H1 (cell line): Measurements from ENCODE around the gene SLC1A4. TPM values are rescaled to one million over a fixed set of nuclear protein-coding genes. Genes with fewer than 3 reads are reported as not detected.

Experiments
- BACH1 ChIP-seq: IDR thresholded peaks from 2 replicates; pipeline ENCODE4 v1.6.1; 2012; ENCODE audit warnings: low read length, improper control_type of control experiment
- CEBPB ChIP-seq: IDR thresholded peaks from 2 replicates; pipeline ENCODE4 v1.6.1; 2012; ENCODE audit warnings: low read depth, low read length
- CREB1 ChIP-seq: IDR thresholded peaks from 2 replicates; pipeline ENCODE4 v1.6.1; 2012; ENCODE audit warnings: inconsistent platforms
- GTF2F1 ChIP-seq: IDR thresholded peaks from 2 replicates; pipeline ENCODE4 v1.6.1; 2012; ENCODE audit warnings: low read depth, low read length, improper control_type of control experiment, borderline replicate concordance
- KDM1A ChIP-seq: fragments of 200-600, 300-600 bp; sonication (generic); IDR thresholded peaks from 2 replicates; pipeline ENCODE4 v1.7.1; 2016; ENCODE audit warnings: mild to moderate bottlenecking, low read length, borderline replicate concordance
- KDM4A ChIP-seq: IDR thresholded peaks from one replicate; pipeline ENCODE4 v1.7.1; 2012; ENCODE audit warnings: low read depth, mild to moderate bottlenecking, moderate library complexity, low read length, inconsistent platforms; ENCODE audit not compliant: severe bottlenecking
- KDM5A ChIP-seq: fragments of 200-600 bp; IDR thresholded peaks from 2 replicates; pipeline ENCODE4 v1.7.1; 2012; ENCODE audit warnings: mild to moderate bottlenecking, low read length, inconsistent platforms, mixed read lengths
- POLR2A ChIP-seq, 2 experiments: IDR thresholded peaks; 1 replicate in 1 of 2; 2 replicates in 1 of 2; pipeline ENCODE4 v1.6.1; 2011; ENCODE audit warnings: low read depth in 2 of 2, low read length in 2 of 2, mild to moderate bottlenecking in 2 of 2; ENCODE audit errors: control extremely low read depth in 1 of 2
- SAP30 ChIP-seq: fragments of 300-600 bp; sonication (generic); IDR thresholded peaks from 2 replicates; pipeline ENCODE4 v1.7.1; 2012; ENCODE audit warnings: low read length, moderate library complexity, mild to moderate bottlenecking, inconsistent platforms; ENCODE audit not compliant: insufficient read depth, insufficient replicate concordance
- SP2 ChIP-seq: IDR thresholded peaks from 2 replicates; pipeline ENCODE4 v1.6.1; 2012; ENCODE audit warnings: mild to moderate bottlenecking, low read length, inconsistent platforms
- polyA plus RNA-seq, 7 experiments: library from polyadenylated mRNA; depleted of rRNA in 3 of 7; stranded (reverse) in 5 of 7; unstranded in 2 of 7; fragments of >200 nt in 5 of 7; fragments of 200-250 nt in 2 of 7; gene quantifications; 1 replicate in 5 of 7; 2 replicates in 1 of 7; 4 replicates in 1 of 7; pipeline versions ENCODE4 v1.2.1 to v1.2.3, GENCODE V29; 2011 to 2013; ENCODE audit warnings: missing spikeins in 2 of 7, mixed read lengths in 2 of 7
- total RNA-seq: library from RNA; stranded (reverse); fragmentation: NEBNext Ultra II Directional; extraction: Animal tissue kit (Norgen Biotek cat#: 25700); gene quantifications from 2 replicates; pipeline ENCODE4 v1.2.1, GENCODE V29; 2021
- TF ChIP-seq, protein P1 (sequence below): fragments of 300-600 bp; sonication (generic); IDR thresholded peaks from 2 replicates; pipeline ENCODE4 v1.7.1; 2012; ENCODE audit warnings: low read length, moderate library complexity, mild to moderate bottlenecking, inconsistent platforms; ENCODE audit not compliant: insufficient replicate concordance
- TF ChIP-seq, protein P2 (sequence below): IDR thresholded peaks from 2 replicates; pipeline ENCODE4 v1.6.1; 2012; ENCODE audit warnings: inconsistent platforms

SLC1A4 gene
- total and polyA plus RNA-seq, 2 of the 8 experiments (the other 6 are each of a cell fraction or from before 2014, with no cell fraction given), result 0.44 to 0.86 TPM

DNA sequence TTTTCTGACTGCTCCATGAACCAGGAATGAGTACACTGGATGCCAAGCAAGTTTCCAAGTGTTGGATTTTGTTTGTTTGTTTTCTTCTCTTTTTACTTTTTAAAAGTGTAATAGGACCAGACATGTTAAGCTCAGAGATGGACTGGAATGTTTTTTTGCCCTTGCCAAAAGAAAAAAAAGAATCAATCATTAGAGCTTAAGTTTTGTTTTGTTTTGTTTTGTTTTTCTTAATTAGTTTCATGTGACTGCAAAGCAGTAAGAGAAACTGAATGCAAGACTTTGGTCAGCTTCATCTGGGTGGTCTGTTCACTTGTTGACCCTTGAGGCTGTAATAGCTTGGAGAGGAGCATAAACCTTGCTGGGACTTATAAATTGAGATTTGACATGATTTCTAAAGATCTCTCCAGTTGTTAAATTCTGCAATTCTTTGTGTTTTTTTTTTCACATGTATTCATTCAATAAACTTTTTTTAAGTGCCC lies 42.4 kb upstream of the SLC1A4 start (continued):
- TF ChIP-seq, protein P1, sequence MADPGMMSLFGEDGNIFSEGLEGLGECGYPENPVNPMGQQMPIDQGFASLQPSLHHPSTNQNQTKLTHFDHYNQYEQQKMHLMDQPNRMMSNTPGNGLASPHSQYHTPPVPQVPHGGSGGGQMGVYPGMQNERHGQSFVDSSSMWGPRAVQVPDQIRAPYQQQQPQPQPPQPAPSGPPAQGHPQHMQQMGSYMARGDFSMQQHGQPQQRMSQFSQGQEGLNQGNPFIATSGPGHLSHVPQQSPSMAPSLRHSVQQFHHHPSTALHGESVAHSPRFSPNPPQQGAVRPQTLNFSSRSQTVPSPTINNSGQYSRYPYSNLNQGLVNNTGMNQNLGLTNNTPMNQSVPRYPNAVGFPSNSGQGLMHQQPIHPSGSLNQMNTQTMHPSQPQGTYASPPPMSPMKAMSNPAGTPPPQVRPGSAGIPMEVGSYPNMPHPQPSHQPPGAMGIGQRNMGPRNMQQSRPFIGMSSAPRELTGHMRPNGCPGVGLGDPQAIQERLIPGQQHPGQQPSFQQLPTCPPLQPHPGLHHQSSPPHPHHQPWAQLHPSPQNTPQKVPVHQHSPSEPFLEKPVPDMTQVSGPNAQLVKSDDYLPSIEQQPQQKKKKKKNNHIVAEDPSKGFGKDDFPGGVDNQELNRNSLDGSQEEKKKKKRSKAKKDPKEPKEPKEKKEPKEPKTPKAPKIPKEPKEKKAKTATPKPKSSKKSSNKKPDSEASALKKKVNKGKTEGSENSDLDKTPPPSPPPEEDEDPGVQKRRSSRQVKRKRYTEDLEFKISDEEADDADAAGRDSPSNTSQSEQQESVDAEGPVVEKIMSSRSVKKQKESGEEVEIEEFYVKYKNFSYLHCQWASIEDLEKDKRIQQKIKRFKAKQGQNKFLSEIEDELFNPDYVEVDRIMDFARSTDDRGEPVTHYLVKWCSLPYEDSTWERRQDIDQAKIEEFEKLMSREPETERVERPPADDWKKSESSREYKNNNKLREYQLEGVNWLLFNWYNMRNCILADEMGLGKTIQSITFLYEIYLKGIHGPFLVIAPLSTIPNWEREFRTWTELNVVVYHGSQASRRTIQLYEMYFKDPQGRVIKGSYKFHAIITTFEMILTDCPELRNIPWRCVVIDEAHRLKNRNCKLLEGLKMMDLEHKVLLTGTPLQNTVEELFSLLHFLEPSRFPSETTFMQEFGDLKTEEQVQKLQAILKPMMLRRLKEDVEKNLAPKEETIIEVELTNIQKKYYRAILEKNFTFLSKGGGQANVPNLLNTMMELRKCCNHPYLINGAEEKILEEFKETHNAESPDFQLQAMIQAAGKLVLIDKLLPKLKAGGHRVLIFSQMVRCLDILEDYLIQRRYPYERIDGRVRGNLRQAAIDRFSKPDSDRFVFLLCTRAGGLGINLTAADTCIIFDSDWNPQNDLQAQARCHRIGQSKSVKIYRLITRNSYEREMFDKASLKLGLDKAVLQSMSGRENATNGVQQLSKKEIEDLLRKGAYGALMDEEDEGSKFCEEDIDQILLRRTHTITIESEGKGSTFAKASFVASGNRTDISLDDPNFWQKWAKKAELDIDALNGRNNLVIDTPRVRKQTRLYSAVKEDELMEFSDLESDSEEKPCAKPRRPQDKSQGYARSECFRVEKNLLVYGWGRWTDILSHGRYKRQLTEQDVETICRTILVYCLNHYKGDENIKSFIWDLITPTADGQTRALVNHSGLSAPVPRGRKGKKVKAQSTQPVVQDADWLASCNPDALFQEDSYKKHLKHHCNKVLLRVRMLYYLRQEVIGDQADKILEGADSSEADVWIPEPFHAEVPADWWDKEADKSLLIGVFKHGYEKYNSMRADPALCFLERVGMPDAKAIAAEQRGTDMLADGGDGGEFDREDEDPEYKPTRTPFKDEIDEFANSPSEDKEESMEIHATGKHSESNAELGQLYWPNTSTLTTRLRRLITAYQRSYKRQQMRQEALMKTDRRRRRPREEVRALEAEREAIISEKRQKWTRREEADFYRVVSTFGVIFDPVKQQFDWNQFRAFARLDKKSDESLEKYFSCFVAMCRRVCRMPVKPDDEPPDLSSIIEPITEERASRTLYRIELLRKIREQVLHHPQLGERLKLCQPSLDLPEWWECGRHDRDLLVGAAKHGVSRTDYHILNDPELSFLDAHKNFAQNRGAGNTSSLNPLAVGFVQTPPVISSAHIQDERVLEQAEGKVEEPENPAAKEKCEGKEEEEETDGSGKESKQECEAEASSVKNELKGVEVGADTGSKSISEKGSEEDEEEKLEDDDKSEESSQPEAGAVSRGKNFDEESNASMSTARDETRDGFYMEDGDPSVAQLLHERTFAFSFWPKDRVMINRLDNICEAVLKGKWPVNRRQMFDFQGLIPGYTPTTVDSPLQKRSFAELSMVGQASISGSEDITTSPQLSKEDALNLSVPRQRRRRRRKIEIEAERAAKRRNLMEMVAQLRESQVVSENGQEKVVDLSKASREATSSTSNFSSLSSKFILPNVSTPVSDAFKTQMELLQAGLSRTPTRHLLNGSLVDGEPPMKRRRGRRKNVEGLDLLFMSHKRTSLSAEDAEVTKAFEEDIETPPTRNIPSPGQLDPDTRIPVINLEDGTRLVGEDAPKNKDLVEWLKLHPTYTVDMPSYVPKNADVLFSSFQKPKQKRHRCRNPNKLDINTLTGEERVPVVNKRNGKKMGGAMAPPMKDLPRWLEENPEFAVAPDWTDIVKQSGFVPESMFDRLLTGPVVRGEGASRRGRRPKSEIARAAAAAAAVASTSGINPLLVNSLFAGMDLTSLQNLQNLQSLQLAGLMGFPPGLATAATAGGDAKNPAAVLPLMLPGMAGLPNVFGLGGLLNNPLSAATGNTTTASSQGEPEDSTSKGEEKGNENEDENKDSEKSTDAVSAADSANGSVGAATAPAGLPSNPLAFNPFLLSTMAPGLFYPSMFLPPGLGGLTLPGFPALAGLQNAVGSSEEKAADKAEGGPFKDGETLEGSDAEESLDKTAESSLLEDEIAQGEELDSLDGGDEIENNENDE, result no peak
- TF ChIP-seq, protein P2, sequence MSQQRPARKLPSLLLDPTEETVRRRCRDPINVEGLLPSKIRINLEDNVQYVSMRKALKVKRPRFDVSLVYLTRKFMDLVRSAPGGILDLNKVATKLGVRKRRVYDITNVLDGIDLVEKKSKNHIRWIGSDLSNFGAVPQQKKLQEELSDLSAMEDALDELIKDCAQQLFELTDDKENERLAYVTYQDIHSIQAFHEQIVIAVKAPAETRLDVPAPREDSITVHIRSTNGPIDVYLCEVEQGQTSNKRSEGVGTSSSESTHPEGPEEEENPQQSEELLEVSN, result no peak
- TF ChIP-seq KDM1A, result no peak
- TF ChIP-seq GTF2F1, result no peak
- no peak for TF ChIP-seq BACH1
- no peak for TF ChIP-seq SAP30
- no peak for TF ChIP-seq KDM4A
- no peak for TF ChIP-seq SP2
- no peak for TF ChIP-seq KDM5A
- TF ChIP-seq POLR2A (IDR thresholded peaks at IDR 0.05; ENCODE audit: control extremely low read depth in 1 of 2, low read depth in 2 of 2, low read length in 2 of 2), result no peak
- no peak for TF ChIP-seq CREB1
- no peak for TF ChIP-seq CEBPB
